Measurements from ENCODE around the gene SOCS6.
"Not testable (repeated sequence)": the region's sequence is repeated elsewhere in the genome, so short reads cannot be mapped to it uniquely, and the experiment has no call there.

The SOCS6 gene

GRCh38 chr18:70363861-70364260 is 75.0 kb downstream of the SOCS6 start:
- no peak for DNase-seq

- no peak for DNase-seq
These were observed 76.5 kb downstream of the SOCS6 start for GRCh38 chr18:70365361-70365760.

GRCh38 chr18:70366174-70366573 is 77.3 kb downstream of the SOCS6 start:
- DNase-seq, result no peak

GRCh38 chr18:70366670-70367069 is 77.8 kb downstream of the SOCS6 start:
- no peak for DNase-seq

GRCh38 chr18:70367344-70367743 is 78.5 kb downstream of the SOCS6 start:
- DNase-seq, result not testable (repeated sequence)

GRCh38 chr18:70368903-70369302 is 80.1 kb downstream of the SOCS6 start:
- DNase-seq, result no peak

GRCh38 chr18:70370762-70371733 is 82.2 kb downstream of the SOCS6 start:
- DNase-seq, result no peak

- no peak for DNase-seq
These were observed 83.1 kb downstream of the SOCS6 start for GRCh38 chr18:70371908-70372307.

GRCh38 chr18:70372450-70373041 is 83.7 kb downstream of the SOCS6 start:
- DNase-seq, result no peak

GRCh38 chr18:70373042-70373519 is 84.2 kb downstream of the SOCS6 start:
- peak; percentile 15 to 79 for DNase-seq

GRCh38 chr18:70374154-70374553 is 85.3 kb downstream of the SOCS6 start:
- no peak for DNase-seq

- no peak for DNase-seq
These were observed 87.5 kb downstream of the SOCS6 start for GRCh38 chr18:70376137-70376913.

GRCh38 chr18:70376914-70377258 is 88.0 kb downstream of the SOCS6 start:
- no peak for DNase-seq

- DNase-seq, result no peak
These were observed 88.5 kb downstream of the SOCS6 start for GRCh38 chr18:70377317-70377799.

- DNase-seq, result no peak
These were observed 89.2 kb downstream of the SOCS6 start for GRCh38 chr18:70377857-70378701.
